Ovary (tissue), 3 donors: Measurements from ENCODE around the gene STX4.

Experiments
- EP300 ChIP-seq: sonication (generic); formaldehyde crosslinking; IDR thresholded peaks from one replicate; pipeline ENCODE4 v1.6.1; 2017; ENCODE audit warnings: antibody characterized with exemption
- POLR2A ChIP-seq: fragments of 450-650 bp; IDR thresholded peaks from one replicate; pipeline ENCODE4 v1.6.1; 2017; ENCODE audit warnings: antibody characterized with exemption, mild to moderate bottlenecking, moderate library complexity
- TF ChIP-seq, protein P1 (sequence below), 3 donors: fragments of 450-650 bp in 2 of 3; fragments of 200-600 bp in 1 of 3; IDR thresholded peaks; one replicate each; pipeline versions ENCODE4 v1.5.1 to v1.8.0; 2016 to 2022; ENCODE audit warnings: antibody characterized with exemption in 3 of 3, mild to moderate bottlenecking in 1 of 3
- donor health status: DM: no; HTN: no; CAD: no.

DNA sequence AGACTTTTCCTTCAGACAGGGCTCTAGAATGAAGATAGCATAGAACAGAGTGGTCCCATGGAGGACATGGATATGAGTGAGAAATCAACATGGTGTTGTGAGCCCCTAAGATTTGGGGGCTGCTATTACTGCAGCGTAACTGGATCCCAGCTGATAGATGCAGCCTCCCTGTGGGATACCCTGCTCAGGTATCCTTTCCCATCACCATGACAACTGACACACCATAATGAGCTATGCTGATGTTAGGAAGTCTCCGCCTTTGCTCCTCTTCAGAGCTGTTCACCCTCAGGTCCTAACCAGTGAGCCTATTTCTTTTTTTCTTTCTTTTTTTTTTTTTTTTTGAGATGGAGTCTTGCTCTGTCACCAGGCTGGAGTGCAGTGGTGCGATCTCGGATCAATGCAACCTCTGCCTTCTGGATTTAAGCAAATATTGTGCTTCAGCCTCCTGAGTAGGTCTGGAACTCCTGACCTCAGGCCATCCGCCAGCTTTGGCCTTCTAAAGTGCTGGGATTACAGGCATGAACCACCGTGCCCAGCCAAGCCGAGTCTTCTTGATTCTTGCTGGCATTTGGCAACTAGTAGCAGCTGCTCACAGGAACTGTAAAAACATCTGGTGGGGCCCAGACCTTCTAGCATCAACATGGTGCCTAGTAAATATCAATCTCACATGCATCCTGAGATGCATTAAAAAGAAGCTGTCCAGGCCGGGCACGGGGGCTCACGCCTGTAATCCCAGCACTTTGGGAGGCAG is 17.1 kb downstream of the STX4 start:
- TF ChIP-seq POLR2A (no peak), EP300 (no peak)
- TF ChIP-seq, protein P1, sequence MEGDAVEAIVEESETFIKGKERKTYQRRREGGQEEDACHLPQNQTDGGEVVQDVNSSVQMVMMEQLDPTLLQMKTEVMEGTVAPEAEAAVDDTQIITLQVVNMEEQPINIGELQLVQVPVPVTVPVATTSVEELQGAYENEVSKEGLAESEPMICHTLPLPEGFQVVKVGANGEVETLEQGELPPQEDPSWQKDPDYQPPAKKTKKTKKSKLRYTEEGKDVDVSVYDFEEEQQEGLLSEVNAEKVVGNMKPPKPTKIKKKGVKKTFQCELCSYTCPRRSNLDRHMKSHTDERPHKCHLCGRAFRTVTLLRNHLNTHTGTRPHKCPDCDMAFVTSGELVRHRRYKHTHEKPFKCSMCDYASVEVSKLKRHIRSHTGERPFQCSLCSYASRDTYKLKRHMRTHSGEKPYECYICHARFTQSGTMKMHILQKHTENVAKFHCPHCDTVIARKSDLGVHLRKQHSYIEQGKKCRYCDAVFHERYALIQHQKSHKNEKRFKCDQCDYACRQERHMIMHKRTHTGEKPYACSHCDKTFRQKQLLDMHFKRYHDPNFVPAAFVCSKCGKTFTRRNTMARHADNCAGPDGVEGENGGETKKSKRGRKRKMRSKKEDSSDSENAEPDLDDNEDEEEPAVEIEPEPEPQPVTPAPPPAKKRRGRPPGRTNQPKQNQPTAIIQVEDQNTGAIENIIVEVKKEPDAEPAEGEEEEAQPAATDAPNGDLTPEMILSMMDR (IDR thresholded peaks at IDR 0.05) = no peak
